ENCODE data around the gene RSBN1L.

The RSBN1L gene

GRCh38 chr7:77798394-77799077 lies 102.3 kb downstream of the RSBN1L start, which contains the start of the genes PHTF2 and TMEM60:
TSS of gene PHTF2 (plus strand) at chr7:77798773.
TSS of gene TMEM60 (minus strand) at chr7:77798434. CDS start at chr7:77794373, 4,061 bp downstream.
- peak within 1 kb of the TSS; percentile 94 for H3K27ac ChIP-seq
- TF ChIP-seq ZFX (IDR thresholded peaks at IDR 0.05): no peak
- peak; percentile 84 for TF ChIP-seq CTCF (conservative IDR thresholded peaks at IDR 0.05)

GRCh38 chr7:77799078-77799964 lies 103.1 kb downstream of the RSBN1L start:
- H3K27ac ChIP-seq: peak overlapping the region; percentile 94
- TF ChIP-seq ZFX (IDR thresholded peaks at IDR 0.05): peak; percentile 53
- peak; percentile 60 for TF ChIP-seq CTCF (conservative IDR thresholded peaks at IDR 0.05)

GRCh38 chr7:77800158-77800557 lies 103.9 kb downstream of the RSBN1L start:
- H3K27ac ChIP-seq: no peak overlapping the region
- no peak for TF ChIP-seq ZFX (IDR thresholded peaks at IDR 0.05)
- no peak for TF ChIP-seq CTCF (conservative IDR thresholded peaks at IDR 0.05)

GRCh38 chr7:77800730-77801129 lies 104.5 kb downstream of the RSBN1L start:
- TF ChIP-seq CTCF (conservative IDR thresholded peaks at IDR 0.05) (no peak), ZFX (IDR thresholded peaks at IDR 0.05) (no peak)
- H3K27ac ChIP-seq: no peak overlapping the region

- TF ChIP-seq ZFX (IDR thresholded peaks at IDR 0.05): no peak
- H3K27ac ChIP-seq: no peak overlapping the region
Measured at GRCh38 chr7:77802557-77803405, 106.5 kb downstream of the RSBN1L start.

- TF ChIP-seq CTCF (conservative IDR thresholded peaks at IDR 0.05) (no peak), ZFX (IDR thresholded peaks at IDR 0.05) (no peak)
- no peak overlapping the region for H3K27ac ChIP-seq
Measured at GRCh38 chr7:77806425-77806824, 110.2 kb downstream of the RSBN1L start.

GRCh38 chr7:77808517-77808916 lies 112.3 kb downstream of the RSBN1L start:
- TF ChIP-seq CTCF (conservative IDR thresholded peaks at IDR 0.05) (no peak), ZFX (IDR thresholded peaks at IDR 0.05) (no peak)
- no peak overlapping the region for H3K27ac ChIP-seq
